MCF 10A (cell line): Measurements from ENCODE around the gene CTRL. TPM values are rescaled to one million over a fixed set of nuclear protein-coding genes. Genes with fewer than 3 reads are reported as not detected.

Experiments
- BruUV-seq: library from RNA; stranded (reverse); fragments of 400-500 nt; replicated peaks from 2 replicates; lab custom pipeline; 2021; lab: Mats Ljungman, UMichigan
- CTCF ChIA-PET: fragments of 300-600 bp; sonication (Branson Sonifier 250); formaldehyde crosslinking; extraction: SDS; loops from one replicate; lab custom pipeline; 2021; ENCODE audit warnings: antibody characterized with exemption, inconsistent platforms; lab: Yijun Ruan, JAX
- POLR2A ChIA-PET: fragments of 300-600, 350-650 bp; sonication (Branson Sonifier 250); formaldehyde crosslinking; extraction: SDS; loops from one replicate; lab custom pipeline; 2020; ENCODE audit warnings: antibody characterized with exemption, inconsistent platforms; lab: Yijun Ruan, JAX
- DNase-seq: peaks from one replicate; pipeline ENCODE4 v3.0.0-alpha.2; 2018; ENCODE audit not compliant: unreplicated experiment
- H3K27ac Mint-ChIP-seq: one replicate; pipeline ENCODE4 v1.8.0; 2022; ENCODE audit warnings: mild to moderate bottlenecking, low read depth, mixed read lengths; ENCODE audit not compliant: unreplicated experiment
- H3K27me3 Mint-ChIP-seq: one replicate; pipeline ENCODE4 v1.8.0; 2022; ENCODE audit warnings: mixed read lengths; ENCODE audit not compliant: insufficient read depth, unreplicated experiment
- H3K36me3 Mint-ChIP-seq: one replicate; pipeline ENCODE4 v1.8.0; 2022; ENCODE audit warnings: mild to moderate bottlenecking, moderate library complexity, mixed read lengths; ENCODE audit not compliant: insufficient read depth, unreplicated experiment
- H3K4me1 Mint-ChIP-seq: one replicate; pipeline ENCODE4 v1.8.0; 2022; ENCODE audit warnings: mixed read lengths; ENCODE audit not compliant: insufficient read depth, unreplicated experiment
- H3K4me3 Mint-ChIP-seq: one replicate; pipeline ENCODE4 v1.8.0; 2022; ENCODE audit warnings: mild to moderate bottlenecking, moderate library complexity, mixed read lengths; ENCODE audit not compliant: unreplicated experiment
- H3K9me3 Mint-ChIP-seq: one replicate; pipeline ENCODE4 v1.8.0; 2022; ENCODE audit warnings: mixed read lengths; ENCODE audit not compliant: unreplicated experiment
- CTCF ChIP-seq: fragments of 200-600 bp; IDR thresholded peaks from one replicate; pipeline ENCODE4 v1.8.0; 2022; ENCODE audit warnings: antibody characterized with exemption, mild to moderate bottlenecking; ENCODE audit not compliant: unreplicated experiment
- intact Hi-C: fragments of 100-400 bp; cut with micrococcal nuclease; formaldehyde crosslinking; loops from 2 replicates; pipeline ENCODE4 v1.14.1; 2022
- total RNA-seq: library from RNA; stranded (reverse); gene quantifications from 2 replicates; pipeline ENCODE4 v1.2.3, GENCODE V29; 2022

CTRL gene
- total RNA-seq, 1 experiment from 2014 or later: 1.6 TPM

- Mint-ChIP-seq H3K27me3 (no peaks in the 10 kb centered on the region), H3K4me1 (peaks cover 17% of the 10 kb centered on the region), H3K27ac (peak overlapping the region; percentile 72), H3K9me3 (no peaks in the 10 kb centered on the region), H3K4me3 (no peak overlapping the region), H3K36me3 (peaks cover 59% of the 10 kb centered on the region)
- no peak for TF ChIP-seq CTCF
- ChIA-PET CTCF (interaction anchor here (0.6 to 6.4 kb wide), 12 partner anchors 8 to 68 kb away, joined by 3 to 67 read pairs (median 7); partner anchors contain the start of genes EDC4 and NUTF2), POLR2A (interaction anchor here (0.6 to 3.5 kb wide), 3 partner anchors 9 to 923 kb away, joined by 3 to 18 read pairs (median 3); partner anchors contain the start of gene PSKH1)
- DNase-seq: no peak
- intact Hi-C loops: loop anchor here (1.0 kb wide), 1 partner anchor 46 kb away; no protein-coding TSS in a partner anchor
- no TSS peak for BruUV-seq
Measured at GRCh38 chr16:67882374-67883145, 49.1 kb downstream of the CTRL start.

GRCh38 chr16:67881621-67882161 is 50.0 kb downstream of the CTRL start:
- DNase-seq: no peak
- CTCF ChIA-PET: interaction anchor here (0.6 to 6.4 kb wide), 4 partner anchors 9 to 54 kb away, joined by 3 to 67 read pairs (median 5); no protein-coding TSS in a partner anchor

GRCh38 chr16:67880584-67880983 is 51.1 kb downstream of the CTRL start:
- H3K9me3 Mint-ChIP-seq: no peaks in the 10 kb centered on the region
- no peaks in the 10 kb centered on the region for H3K27me3 Mint-ChIP-seq
- no peak for DNase-seq
- no TSS peak for BruUV-seq
- ChIA-PET POLR2A (no interaction called here), CTCF (interaction anchor here (0.6 to 6.4 kb wide), 5 partner anchors 23 to 359 kb away, joined by 3 to 67 read pairs (median 4); no protein-coding TSS in a partner anchor)
- intact Hi-C loops: no loop called here
- no peak for TF ChIP-seq CTCF
- H3K27ac Mint-ChIP-seq: no peak overlapping the region
- H3K36me3 Mint-ChIP-seq: peaks cover 78% of the 10 kb centered on the region
- H3K4me3 Mint-ChIP-seq: no peak overlapping the region
- H3K4me1 Mint-ChIP-seq: peaks cover 22% of the 10 kb centered on the region

More at GRCh38 chr16:67881621-67882161, 50.0 kb downstream of the CTRL start:
- POLR2A ChIA-PET: interaction anchor here (0.6 to 1.0 kb wide), 2 partner anchors 8 to 922 kb away, joined by 3 read pairs; no protein-coding TSS in a partner anchor
- Mint-ChIP-seq H3K27me3 (no peaks in the 10 kb centered on the region), H3K27ac (no peak overlapping the region), H3K4me1 (peaks cover 17% of the 10 kb centered on the region), H3K36me3 (peaks cover 68% of the 10 kb centered on the region), H3K9me3 (no peaks in the 10 kb centered on the region), H3K4me3 (no peak overlapping the region)
- no TSS peak for BruUV-seq
- no peak for TF ChIP-seq CTCF
- intact Hi-C loops: no loop called here

GRCh38 chr16:67879936-67880335 is 51.7 kb downstream of the CTRL start:
- no peak for TF ChIP-seq CTCF

More at GRCh38 chr16:67879936-67880335, 51.7 kb downstream of the CTRL start:
- no peak overlapping the region for H3K27ac Mint-ChIP-seq
- peaks cover 28% of the 10 kb centered on the region for H3K4me1 Mint-ChIP-seq
- no peak for DNase-seq
- ChIA-PET CTCF (interaction anchor here (1.2 to 6.4 kb wide), 3 partner anchors 47 to 64 kb away, joined by 3 to 67 read pairs (median 10); no protein-coding TSS in a partner anchor), POLR2A (no interaction called here)
- peaks cover 78% of the 10 kb centered on the region for H3K36me3 Mint-ChIP-seq
- no peak overlapping the region for H3K4me3 Mint-ChIP-seq
- H3K9me3 Mint-ChIP-seq: no peaks in the 10 kb centered on the region
- H3K27me3 Mint-ChIP-seq: no peaks in the 10 kb centered on the region
- intact Hi-C loops: no loop called here
- no TSS peak for BruUV-seq
